MCF 10A (cell line): Measurements from ENCODE around the gene TEX19. TPM values are rescaled to one million over a fixed set of nuclear protein-coding genes. Genes with fewer than 3 reads are reported as not detected.

Source experiments
- BruUV-seq: library from RNA; stranded (reverse); fragments of 400-500 nt; replicated peaks from 2 replicates; lab custom pipeline; 2021; lab: Mats Ljungman, UMichigan
- CTCF ChIA-PET: fragments of 300-600 bp; sonication (Branson Sonifier 250); formaldehyde crosslinking; extraction: SDS; loops from one replicate; lab custom pipeline; 2021; ENCODE audit warnings: antibody characterized with exemption, inconsistent platforms; lab: Yijun Ruan, JAX
- POLR2A ChIA-PET: fragments of 300-600, 350-650 bp; sonication (Branson Sonifier 250); formaldehyde crosslinking; extraction: SDS; loops from one replicate; lab custom pipeline; 2020; ENCODE audit warnings: antibody characterized with exemption, inconsistent platforms; lab: Yijun Ruan, JAX
- DNase-seq: peaks from one replicate; pipeline ENCODE4 v3.0.0-alpha.2; 2018; ENCODE audit not compliant: unreplicated experiment
- H3K27ac Mint-ChIP-seq: one replicate; pipeline ENCODE4 v1.8.0; 2022; ENCODE audit warnings: mild to moderate bottlenecking, low read depth, mixed read lengths; ENCODE audit not compliant: unreplicated experiment
- H3K27me3 Mint-ChIP-seq: one replicate; pipeline ENCODE4 v1.8.0; 2022; ENCODE audit warnings: mixed read lengths; ENCODE audit not compliant: insufficient read depth, unreplicated experiment
- H3K36me3 Mint-ChIP-seq: one replicate; pipeline ENCODE4 v1.8.0; 2022; ENCODE audit warnings: mild to moderate bottlenecking, moderate library complexity, mixed read lengths; ENCODE audit not compliant: insufficient read depth, unreplicated experiment
- H3K4me1 Mint-ChIP-seq: one replicate; pipeline ENCODE4 v1.8.0; 2022; ENCODE audit warnings: mixed read lengths; ENCODE audit not compliant: insufficient read depth, unreplicated experiment
- H3K4me3 Mint-ChIP-seq: one replicate; pipeline ENCODE4 v1.8.0; 2022; ENCODE audit warnings: mild to moderate bottlenecking, moderate library complexity, mixed read lengths; ENCODE audit not compliant: unreplicated experiment
- H3K9me3 Mint-ChIP-seq: one replicate; pipeline ENCODE4 v1.8.0; 2022; ENCODE audit warnings: mixed read lengths; ENCODE audit not compliant: unreplicated experiment
- intact Hi-C: fragments of 100-400 bp; cut with micrococcal nuclease; formaldehyde crosslinking; loops from 2 replicates; pipeline ENCODE4 v1.14.1; 2022
- total RNA-seq: library from RNA; stranded (reverse); gene quantifications from 2 replicates; pipeline ENCODE4 v1.2.3, GENCODE V29; 2022
- TF ChIP-seq, protein P1 (sequence below): fragments of 200-600 bp; IDR thresholded peaks from one replicate; pipeline ENCODE4 v1.8.0; 2022; ENCODE audit warnings: antibody characterized with exemption, mild to moderate bottlenecking; ENCODE audit not compliant: unreplicated experiment

The TEX19 gene
- total RNA-seq, 1 experiment from 2014 or later: not detected

- DNase-seq: no peak
- no TSS peak for BruUV-seq
- H3K4me1 Mint-ChIP-seq: peaks cover 18% of the 10 kb centered on the region
- ChIA-PET POLR2A (interaction anchor here (2.1 kb wide), 1 partner anchor 17 kb away, joined by 5 read pairs; no protein-coding TSS in a partner anchor), CTCF (no interaction called here)
- H3K36me3 Mint-ChIP-seq: no peaks in the 10 kb centered on the region
- H3K4me3 Mint-ChIP-seq: no peak overlapping the region
- intact Hi-C loops: loop anchor here (10.0 kb wide), 1 partner anchor 172 kb away; no protein-coding TSS in a partner anchor
- no peak overlapping the region for H3K27ac Mint-ChIP-seq
- H3K9me3 Mint-ChIP-seq: no peaks in the 10 kb centered on the region
- H3K27me3 Mint-ChIP-seq: peaks cover 42% of the 10 kb centered on the region
- TF ChIP-seq, protein P1, sequence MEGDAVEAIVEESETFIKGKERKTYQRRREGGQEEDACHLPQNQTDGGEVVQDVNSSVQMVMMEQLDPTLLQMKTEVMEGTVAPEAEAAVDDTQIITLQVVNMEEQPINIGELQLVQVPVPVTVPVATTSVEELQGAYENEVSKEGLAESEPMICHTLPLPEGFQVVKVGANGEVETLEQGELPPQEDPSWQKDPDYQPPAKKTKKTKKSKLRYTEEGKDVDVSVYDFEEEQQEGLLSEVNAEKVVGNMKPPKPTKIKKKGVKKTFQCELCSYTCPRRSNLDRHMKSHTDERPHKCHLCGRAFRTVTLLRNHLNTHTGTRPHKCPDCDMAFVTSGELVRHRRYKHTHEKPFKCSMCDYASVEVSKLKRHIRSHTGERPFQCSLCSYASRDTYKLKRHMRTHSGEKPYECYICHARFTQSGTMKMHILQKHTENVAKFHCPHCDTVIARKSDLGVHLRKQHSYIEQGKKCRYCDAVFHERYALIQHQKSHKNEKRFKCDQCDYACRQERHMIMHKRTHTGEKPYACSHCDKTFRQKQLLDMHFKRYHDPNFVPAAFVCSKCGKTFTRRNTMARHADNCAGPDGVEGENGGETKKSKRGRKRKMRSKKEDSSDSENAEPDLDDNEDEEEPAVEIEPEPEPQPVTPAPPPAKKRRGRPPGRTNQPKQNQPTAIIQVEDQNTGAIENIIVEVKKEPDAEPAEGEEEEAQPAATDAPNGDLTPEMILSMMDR: no peak
Measured at GRCh38 chr17:82382933-82383255, 23.8 kb downstream of the TEX19 start.

DNA sequence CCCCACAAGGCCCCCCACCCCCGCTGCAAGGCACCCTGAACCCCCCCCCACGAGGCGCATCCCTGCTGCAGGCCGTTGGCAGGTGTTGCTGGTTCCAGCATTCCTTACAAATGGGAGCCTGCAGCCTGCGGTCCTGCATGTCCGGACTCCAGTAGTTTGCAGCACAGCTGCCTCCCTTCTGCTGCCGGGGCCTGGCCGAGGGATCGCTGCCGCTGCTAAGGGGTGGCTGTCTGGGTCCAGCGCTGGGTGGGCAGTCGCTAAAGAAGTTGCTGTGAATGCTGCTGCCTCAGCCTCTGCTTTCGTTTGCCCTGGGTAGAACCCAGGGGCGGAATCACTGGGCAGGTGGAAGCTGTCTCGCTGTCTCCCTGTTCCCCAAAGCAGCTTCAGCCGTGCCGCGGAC, 24.4 kb downstream of the TEX19 start:
- Mint-ChIP-seq H3K9me3 (no peaks in the 10 kb centered on the region), H3K27ac (no peak overlapping the region), H3K4me1 (peaks cover 20% of the 10 kb centered on the region), H3K36me3 (no peaks in the 10 kb centered on the region), H3K27me3 (peaks cover 45% of the 10 kb centered on the region), H3K4me3 (no peak overlapping the region)
- no TSS peak for BruUV-seq
- DNase-seq: no peak
- intact Hi-C loops: loop anchor here (10.0 kb wide), 1 partner anchor 171 kb away; no protein-coding TSS in a partner anchor
- ChIA-PET CTCF (interaction anchor here (0.9 to 1.9 kb wide), 2 partner anchors 11 to 168 kb away, joined by 3 to 7 read pairs; no protein-coding TSS in a partner anchor), POLR2A (interaction anchor here (1.6 to 2.1 kb wide), 2 partner anchors 17 to 146 kb away, joined by 4 to 5 read pairs; no protein-coding TSS in a partner anchor)
- TF ChIP-seq, protein P1: no peak

GRCh38 chr17:82384051-82384729, 25.1 kb downstream of the TEX19 start:
- no peaks in the 10 kb centered on the region for H3K36me3 Mint-ChIP-seq
- intact Hi-C loops: loop anchor here (10.0 kb wide), 1 partner anchor 171 kb away; no protein-coding TSS in a partner anchor
- DNase-seq: no peak
- peaks cover 37% of the 10 kb centered on the region for H3K27me3 Mint-ChIP-seq
- CTCF ChIA-PET: interaction anchor here (0.7 to 1.9 kb wide), 8 partner anchors 9 to 314 kb away, joined by 3 to 7 read pairs (median 4); partner anchors contain the start of gene RAB40B
- peaks cover 15% of the 10 kb centered on the region for H3K4me1 Mint-ChIP-seq
- H3K4me3 Mint-ChIP-seq: no peak overlapping the region
- no peak overlapping the region for H3K27ac Mint-ChIP-seq
- no TSS peak for BruUV-seq
- TF ChIP-seq, protein P1: no peak
- POLR2A ChIA-PET: interaction anchor here (0.7 to 2.1 kb wide), 9 partner anchors 16 to 151 kb away, joined by 3 to 11 read pairs (median 4); partner anchors contain the start of gene SECTM1
- H3K9me3 Mint-ChIP-seq: no peaks in the 10 kb centered on the region

DNA sequence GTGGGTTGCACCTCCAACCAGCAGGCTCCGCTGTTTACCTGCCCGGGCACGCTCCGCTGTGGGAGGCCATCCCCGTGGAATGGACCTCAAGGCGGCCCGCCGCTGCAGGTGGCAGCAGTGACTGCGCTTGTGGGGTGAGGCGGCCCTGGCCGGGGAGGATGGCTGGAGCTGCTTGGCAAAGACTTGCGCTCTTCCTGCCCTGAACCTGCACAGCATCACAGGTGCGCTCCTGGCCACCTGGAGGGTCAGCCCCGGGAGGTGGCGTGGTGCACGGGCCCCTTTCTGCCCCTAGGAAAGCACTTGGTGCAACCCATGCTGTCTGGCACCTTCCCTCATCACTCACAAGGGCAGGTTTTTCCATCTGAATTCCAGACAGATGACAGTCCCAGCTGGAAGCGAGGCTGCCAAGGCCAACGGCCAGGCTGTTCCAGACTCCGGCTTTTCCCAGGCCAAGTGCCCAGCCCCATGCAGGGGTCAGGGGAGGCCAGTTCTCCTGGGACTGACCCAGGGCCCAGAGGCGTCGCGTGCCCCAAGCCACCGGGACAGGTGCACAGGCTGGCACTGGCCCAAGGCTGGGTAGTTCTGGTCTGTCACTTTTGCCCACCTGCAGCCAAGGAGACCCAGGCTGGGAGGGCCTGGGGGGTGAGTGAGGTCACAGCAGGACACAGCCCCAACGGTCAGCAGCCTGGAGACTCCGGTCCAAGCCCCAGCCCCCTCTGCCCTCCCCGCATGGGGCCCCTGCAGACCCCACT, 25.9 kb downstream of the TEX19 start:
- Mint-ChIP-seq H3K9me3 (no peaks in the 10 kb centered on the region), H3K4me3 (no peak overlapping the region), H3K36me3 (no peaks in the 10 kb centered on the region), H3K4me1 (peaks cover 15% of the 10 kb centered on the region), H3K27ac (no peak overlapping the region), H3K27me3 (peaks cover 30% of the 10 kb centered on the region)
- ChIA-PET CTCF (interaction anchor here (0.6 to 1.9 kb wide), 9 partner anchors 9 to 313 kb away, joined by 3 to 7 read pairs (median 4); partner anchors contain the start of gene RAB40B), POLR2A (interaction anchor here (0.7 to 2.1 kb wide), 9 partner anchors 15 to 150 kb away, joined by 3 to 11 read pairs (median 4); partner anchors contain the start of gene SECTM1)
- intact Hi-C loops: loop anchor here (10.0 kb wide), 1 partner anchor 170 kb away; no protein-coding TSS in a partner anchor
- TF ChIP-seq, protein P1: peak; percentile 28
- DNase-seq: peak; percentile 73
- no TSS peak for BruUV-seq
